C4-2B (cell line): ENCODE measurements around the gene TCN1.

Experiments
- CTCF ChIP-seq: fragments of 450-650 bp; conservative IDR thresholded peaks from 2 replicates; pipeline ENCODE4 v1.5.1; 2017; ENCODE audit warnings: mild to moderate bottlenecking
- ZFX ChIP-seq: fragments of 450-650 bp; IDR thresholded peaks from 2 replicates; pipeline ENCODE4 v1.6.1; 2017

- TF ChIP-seq CTCF (no peak), ZFX (no peak)
Observed at GRCh38 chr11:59859673-59860072, 6.6 kb downstream of the TCN1 start.
